ENCODE results near the gene OTOG. TPM values are rescaled to one million over a fixed set of nuclear protein-coding genes. Genes with fewer than 3 reads are reported as not detected.

The OTOG gene
- total and polyA plus RNA-seq, 7 donors = under 0.01 TPM; not detected in 5

DNA sequence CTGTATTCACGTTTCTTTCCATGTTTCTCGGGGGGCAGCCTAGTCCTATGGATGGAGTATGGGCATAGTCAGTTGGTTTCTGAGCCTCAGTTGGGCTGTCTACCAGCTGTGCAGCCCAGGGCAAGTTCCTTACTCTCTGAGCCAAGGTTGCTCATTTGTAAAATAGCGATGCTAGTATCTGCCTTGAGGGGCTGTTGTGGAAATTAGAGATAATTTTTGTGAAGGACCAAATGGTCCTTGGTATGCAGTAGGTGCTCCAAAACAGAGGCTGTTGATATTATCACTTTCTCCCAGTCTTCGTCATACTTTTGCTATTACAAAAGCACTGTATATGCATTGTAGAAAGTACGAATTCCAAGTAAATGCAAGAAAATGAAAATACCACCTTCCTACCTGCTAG, 89.7 kb downstream of the OTOG start:
- Histone ChIP-seq H3K4me1 (no peaks in the 10 kb centered on the region), H3K4me3 (no peak overlapping the region), H3K9me3 (no peaks in the 10 kb centered on the region), H3K27me3 (no peaks in the 10 kb centered on the region), H3K36me3 (no peaks in the 10 kb centered on the region), H3K27ac (no peak overlapping the region)
- 74 to 84% methylated on average over 5 of the region's 5 CpGs for WGBS, 2 donors
- no peak for DNase-seq
- TF ChIP-seq, protein P1, sequence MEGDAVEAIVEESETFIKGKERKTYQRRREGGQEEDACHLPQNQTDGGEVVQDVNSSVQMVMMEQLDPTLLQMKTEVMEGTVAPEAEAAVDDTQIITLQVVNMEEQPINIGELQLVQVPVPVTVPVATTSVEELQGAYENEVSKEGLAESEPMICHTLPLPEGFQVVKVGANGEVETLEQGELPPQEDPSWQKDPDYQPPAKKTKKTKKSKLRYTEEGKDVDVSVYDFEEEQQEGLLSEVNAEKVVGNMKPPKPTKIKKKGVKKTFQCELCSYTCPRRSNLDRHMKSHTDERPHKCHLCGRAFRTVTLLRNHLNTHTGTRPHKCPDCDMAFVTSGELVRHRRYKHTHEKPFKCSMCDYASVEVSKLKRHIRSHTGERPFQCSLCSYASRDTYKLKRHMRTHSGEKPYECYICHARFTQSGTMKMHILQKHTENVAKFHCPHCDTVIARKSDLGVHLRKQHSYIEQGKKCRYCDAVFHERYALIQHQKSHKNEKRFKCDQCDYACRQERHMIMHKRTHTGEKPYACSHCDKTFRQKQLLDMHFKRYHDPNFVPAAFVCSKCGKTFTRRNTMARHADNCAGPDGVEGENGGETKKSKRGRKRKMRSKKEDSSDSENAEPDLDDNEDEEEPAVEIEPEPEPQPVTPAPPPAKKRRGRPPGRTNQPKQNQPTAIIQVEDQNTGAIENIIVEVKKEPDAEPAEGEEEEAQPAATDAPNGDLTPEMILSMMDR (IDR thresholded peaks at IDR 0.05) = no peak
- no peak for TF ChIP-seq EP300 (IDR thresholded peaks at IDR 0.05)
- no peak for TF ChIP-seq POLR2A (IDR thresholded peaks at IDR 0.05)
- no peak for TF ChIP-seq POLR2AphosphoS5 (IDR thresholded peaks at IDR 0.05)
- intact Hi-C loops (cut with DNase I) = no loop called here

DNA sequence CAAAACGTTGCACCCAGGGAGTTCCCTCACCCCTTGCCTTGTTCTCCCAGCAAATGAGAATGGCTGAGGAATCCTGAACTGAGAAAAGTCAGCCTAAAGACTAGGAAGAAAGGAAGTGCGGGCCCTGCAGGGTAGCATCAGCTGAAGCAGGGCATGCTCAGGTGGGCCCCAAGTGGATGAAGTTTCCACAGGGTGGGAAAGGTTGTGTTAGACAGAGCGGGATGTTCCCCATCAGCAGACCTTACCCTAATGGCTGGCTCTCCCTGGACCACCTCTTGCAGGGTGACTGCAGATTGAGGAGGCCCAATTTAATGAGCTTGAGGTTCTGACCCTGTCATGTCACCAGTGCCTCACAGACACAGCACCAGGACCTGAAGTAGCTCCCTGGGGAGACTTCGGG, 90.8 kb downstream of the OTOG start:
- Histone ChIP-seq H3K4me3 (no peak overlapping the region), H3K36me3 (no peaks in the 10 kb centered on the region), H3K9me3 (no peaks in the 10 kb centered on the region), H3K27me3 (no peaks in the 10 kb centered on the region), H3K27ac (no peak overlapping the region), H3K4me1 (no peaks in the 10 kb centered on the region)
- no peak for TF ChIP-seq POLR2AphosphoS5 (IDR thresholded peaks at IDR 0.05)
- no peak for DNase-seq
- WGBS, 2 donors = 69 to 72% methylated on average over 4 of the region's 4 CpGs
- intact Hi-C loops (cut with DNase I) = no loop called here

DNA sequence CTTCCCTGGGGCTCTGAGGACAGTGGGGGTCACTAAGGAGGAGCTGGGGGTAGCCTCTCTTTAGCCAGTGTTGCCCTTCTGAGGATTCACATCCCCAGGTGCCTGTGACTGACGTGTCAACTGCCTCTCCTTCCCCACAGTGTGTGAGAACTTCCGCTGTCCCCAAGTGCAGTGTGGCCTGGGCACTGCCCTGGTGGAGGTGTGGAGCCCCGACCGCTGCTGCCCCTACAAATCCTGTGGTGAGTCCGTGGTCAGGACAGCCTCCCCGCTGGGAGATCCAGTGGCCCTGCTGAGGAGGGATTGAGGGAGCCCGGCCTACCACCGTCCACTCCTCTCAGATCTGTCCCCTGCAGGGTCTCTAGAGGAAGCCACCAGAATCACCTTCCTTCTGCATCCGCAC, 91.3 kb downstream of the OTOG start:
- intact Hi-C loops (cut with DNase I) = no loop called here
- Histone ChIP-seq H3K36me3 (no peaks in the 10 kb centered on the region), H3K9me3 (no peaks in the 10 kb centered on the region), H3K27ac (no peak overlapping the region), H3K27me3 (no peaks in the 10 kb centered on the region), H3K4me3 (no peak overlapping the region), H3K4me1 (peaks cover 0 to 3% (median 0%) of the 10 kb centered on the region in 4 donors)
- DNase-seq = no peak
- TF ChIP-seq POLR2A (IDR thresholded peaks at IDR 0.05) (no peak), EP300 (IDR thresholded peaks at IDR 0.05) (no peak), POLR2AphosphoS5 (IDR thresholded peaks at IDR 0.05) (no peak)
- TF ChIP-seq, protein P1 (IDR thresholded peaks at IDR 0.05) = no peak
- WGBS, 2 donors = 82 to 86% methylated on average over 9 of the region's 9 CpGs

DNA sequence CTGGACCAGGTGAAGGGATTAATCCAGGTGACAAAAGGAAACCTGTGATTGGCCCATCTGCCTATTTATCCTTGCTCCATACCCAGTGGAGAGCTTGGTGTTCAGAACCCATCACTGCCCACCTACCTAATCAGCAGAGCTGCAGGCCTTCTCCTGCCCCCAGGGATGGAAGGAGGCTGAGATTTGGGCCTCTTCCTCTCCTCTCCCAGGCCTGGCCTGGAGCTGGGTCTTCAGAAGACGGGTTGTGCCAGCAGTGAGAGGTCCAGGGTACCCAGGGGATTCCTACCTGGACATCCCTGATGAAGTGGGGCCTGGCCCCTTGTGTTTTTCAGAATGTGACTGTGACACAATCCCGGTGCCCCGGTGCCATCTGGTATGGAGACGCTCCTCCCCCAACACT, 92.0 kb downstream of the OTOG start:
- Histone ChIP-seq H3K9me3 (no peaks in the 10 kb centered on the region), H3K4me1 (peaks cover 0 to 11% (median 3%) of the 10 kb centered on the region in 4 donors), H3K27me3 (no peaks in the 10 kb centered on the region), H3K4me3 (no peak overlapping the region), H3K36me3 (no peaks in the 10 kb centered on the region), H3K27ac (no peak overlapping the region)
- no peak for DNase-seq
- TF ChIP-seq, protein P1 (IDR thresholded peaks at IDR 0.05) = no peak
- TF ChIP-seq EP300 (IDR thresholded peaks at IDR 0.05) (no peak), POLR2AphosphoS5 (IDR thresholded peaks at IDR 0.05) (no peak), POLR2A (IDR thresholded peaks at IDR 0.05) (no peak)
- 76 to 81% methylated on average over 4 of the region's 4 CpGs for WGBS, 2 donors
- intact Hi-C loops (cut with DNase I) = no loop called here

DNA sequence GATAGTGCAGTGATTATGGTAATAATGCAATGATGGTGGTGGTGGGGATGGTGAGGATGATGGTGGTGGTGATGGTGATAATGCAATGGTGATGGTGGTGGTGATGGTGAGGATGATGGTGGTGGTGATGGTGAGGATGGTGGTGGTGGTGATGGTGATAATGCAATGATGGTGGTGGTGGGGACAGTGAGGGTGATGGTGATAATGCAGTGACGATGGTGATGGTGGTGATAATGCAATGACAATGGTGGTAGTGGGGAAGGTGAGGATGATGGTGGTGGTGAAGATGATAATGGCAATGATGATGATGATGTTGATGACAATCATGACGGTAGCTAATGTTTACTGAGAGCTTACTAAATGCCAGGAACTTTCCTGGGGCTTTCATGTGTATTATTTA, 92.7 kb downstream of the OTOG start:
- intact Hi-C loops (cut with DNase I) = no loop called here
- WGBS, 2 donors = 58 to 75% methylated on average over 2 of the region's 2 CpGs
- DNase-seq = no peak
- Histone ChIP-seq H3K4me3 (no peak overlapping the region), H3K36me3 (no peaks in the 10 kb centered on the region), H3K27ac (no peak overlapping the region), H3K9me3 (no peaks in the 10 kb centered on the region), H3K27me3 (no peaks in the 10 kb centered on the region), H3K4me1 (peaks cover 0 to 14% (median 5%) of the 10 kb centered on the region in 4 donors)
- no peak for TF ChIP-seq POLR2A (IDR thresholded peaks at IDR 0.05)
- no peak for TF ChIP-seq EP300 (IDR thresholded peaks at IDR 0.05)

DNA sequence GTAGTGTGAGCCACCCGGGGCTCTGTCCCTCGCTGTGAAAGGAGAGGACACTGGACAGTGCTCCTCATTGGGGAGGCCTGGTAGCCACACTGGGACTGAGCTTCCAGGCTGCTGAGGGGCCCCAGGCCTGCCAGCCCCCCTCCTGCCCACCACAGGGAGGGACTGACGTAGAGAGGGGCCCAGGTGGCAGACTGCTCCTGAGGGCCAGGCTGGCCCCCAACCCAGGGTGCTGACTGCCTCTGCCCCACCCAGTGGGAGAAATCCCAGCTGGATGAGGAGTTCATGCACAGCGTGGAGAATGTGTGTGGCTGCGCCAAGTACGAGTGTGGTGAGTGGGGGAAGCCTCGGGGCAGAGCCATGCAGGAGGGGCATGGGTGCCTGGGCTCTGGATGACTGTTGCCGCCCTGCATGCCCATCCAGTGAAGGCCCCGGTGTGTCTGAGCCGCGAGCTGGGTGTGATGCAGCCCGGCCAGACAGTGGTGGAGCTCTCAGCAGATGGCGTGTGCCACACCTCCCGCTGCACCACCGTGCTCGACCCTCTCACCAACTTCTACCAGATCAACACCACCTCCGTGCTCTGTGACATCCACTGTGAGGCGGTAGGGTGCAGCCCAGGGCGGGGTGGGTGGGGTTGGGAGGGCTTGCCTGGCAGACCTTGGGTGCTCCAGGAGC, 93.6 kb downstream of the OTOG start:
- no peak for DNase-seq
- no peak for TF ChIP-seq EP300 (IDR thresholded peaks at IDR 0.05)
- TF ChIP-seq, protein P1 (IDR thresholded peaks at IDR 0.05) = no peak
- no peak for TF ChIP-seq POLR2AphosphoS5 (IDR thresholded peaks at IDR 0.05)
- no peak for TF ChIP-seq POLR2A (IDR thresholded peaks at IDR 0.05)
- WGBS, 2 donors = 69 to 76% methylated on average over 19 of the region's 19 CpGs
- H3K4me1 ChIP-seq = peaks cover 0 to 14% (median 5%) of the 10 kb centered on the region in 4 donors
- H3K36me3 ChIP-seq = no peaks in the 10 kb centered on the region
- intact Hi-C loops (cut with DNase I) = no loop called here
- H3K4me3 ChIP-seq = no peak overlapping the region
- no peak overlapping the region for H3K27ac ChIP-seq
- H3K27me3 ChIP-seq = no peaks in the 10 kb centered on the region
- no peaks in the 10 kb centered on the region for H3K9me3 ChIP-seq
